Peyer's patch (tissue), 4 donors: ENCODE measurements around the gene TRUB2. TPM values are rescaled to one million over a fixed set of nuclear protein-coding genes. Genes with fewer than 3 reads are reported as not detected.

Experiments used
- DNase-seq, 3 donors: peaks; one replicate each; pipeline ENCODE4 v3.0.0-alpha.2; 2017 to 2019
- H3K27ac ChIP-seq, 4 donors: fragments of 200-600 bp; sonication (generic); one replicate each; pipeline ENCODE4 v1.5.1; 2016 to 2019
- H3K27me3 ChIP-seq, 2 donors: fragments of 200-600 bp; sonication (generic); one replicate each; pipeline ENCODE4 v1.5.1; 2019
- H3K36me3 ChIP-seq, 3 donors: fragments of 200-600 bp; sonication (generic); one replicate each; pipeline ENCODE4 v1.5.1; 2016 to 2019
- H3K4me1 ChIP-seq, 4 donors: fragments of 200-600 bp; sonication (generic); one replicate each; pipeline ENCODE4 v1.5.1; 2016 to 2019
- H3K4me3 ChIP-seq, 4 donors: fragments of 200-600 bp; sonication (generic); 1 replicate in 3 of 4; 2 replicates in 1 of 4; pipeline ENCODE4 v1.5.1; 2016 to 2019; ENCODE audit warnings: mild to moderate bottlenecking in 1 of 4
- H3K9me3 ChIP-seq, 4 donors: fragments of 200-600 bp; sonication (generic); one replicate each; pipeline ENCODE4 v1.5.1; 2016 to 2019; ENCODE audit warnings: mild to moderate bottlenecking in 1 of 4
- CTCF ChIP-seq, 6 experiments: fragments of 450-650 bp in 4 of 6; fragments of 200-600 bp in 2 of 6; sonication (generic) in 1 of 6; IDR thresholded peaks; one replicate each; pipeline ENCODE4 v1.5.1; 2017 to 2019; ENCODE audit warnings: antibody characterized with exemption in 6 of 6, mild to moderate bottlenecking in 3 of 6, moderate library complexity in 1 of 6
- POLR2A ChIP-seq, 2 donors: fragments of 450-650 bp; IDR thresholded peaks; one replicate each; pipeline ENCODE4 v1.5.1; 2017; ENCODE audit warnings: antibody characterized with exemption in 2 of 2, mild to moderate bottlenecking in 2 of 2, moderate library complexity in 2 of 2
- total RNA-seq, 4 donors: library from RNA; depleted of rRNA; stranded (reverse); fragments of >200 nt; gene quantifications; one replicate each; pipeline ENCODE4 v1.1.0, GENCODE V29; 2016

The TRUB2 gene
- total RNA-seq, 4 donors from 2014 or later = 11.7 to 42.9 (median 17.4) TPM

- Histone ChIP-seq H3K4me1 (peaks cover 4 to 25% (median 12%) of the 10 kb centered on the region in 4 donors), H3K27me3 (no peaks in the 10 kb centered on the region), H3K9me3 (no peaks in the 10 kb centered on the region), H3K27ac (no peak overlapping the region), H3K4me3 (peak overlapping the region in 3 of 4 donors; percentile 73 to 91 (median 84)), H3K36me3 (peaks cover 0 to 34% (median 0%) of the 10 kb centered on the region in 3 donors)
- no peak for TF ChIP-seq POLR2A (IDR thresholded peaks at IDR 0.05)
- no peak for TF ChIP-seq CTCF (IDR thresholded peaks at IDR 0.05)
- no peak for DNase-seq
Measured at GRCh38 chr9:128321343-128321742, 904 bp downstream of the TRUB2 start.

GRCh38 chr9:128317629-128318028 lies 4.6 kb downstream of the TRUB2 start:
- Histone ChIP-seq H3K4me1 (peaks cover 0 to 11% (median 3%) of the 10 kb centered on the region in 4 donors), H3K36me3 (peaks cover 0 to 53% (median 0%) of the 10 kb centered on the region in 3 donors), H3K27ac (no peak overlapping the region), H3K9me3 (no peaks in the 10 kb centered on the region), H3K27me3 (no peaks in the 10 kb centered on the region), H3K4me3 (no peak overlapping the region)
- DNase-seq = no peak
- TF ChIP-seq CTCF (IDR thresholded peaks at IDR 0.05) = no peak
- TF ChIP-seq POLR2A (IDR thresholded peaks at IDR 0.05) = no peak

- Histone ChIP-seq H3K27me3 (no peaks in the 10 kb centered on the region), H3K9me3 (no peaks in the 10 kb centered on the region), H3K4me1 (peaks cover 0 to 7% (median under 1%) of the 10 kb centered on the region in 4 donors), H3K36me3 (peaks cover 0 to 54% (median 0%) of the 10 kb centered on the region in 3 donors), H3K27ac (no peak overlapping the region), H3K4me3 (no peak overlapping the region)
- DNase-seq = no peak
- TF ChIP-seq CTCF (IDR thresholded peaks at IDR 0.05) (no peak), POLR2A (IDR thresholded peaks at IDR 0.05) (no peak)
Measured at GRCh38 chr9:128316421-128316820, 5.8 kb downstream of the TRUB2 start.

- Histone ChIP-seq H3K27ac (no peak overlapping the region), H3K36me3 (peaks cover 0 to 71% (median 0%) of the 10 kb centered on the region in 3 donors), H3K27me3 (no peaks in the 10 kb centered on the region), H3K4me3 (no peak overlapping the region), H3K9me3 (no peaks in the 10 kb centered on the region), H3K4me1 (no peaks in the 10 kb centered on the region)
- no peak for DNase-seq
- TF ChIP-seq CTCF (IDR thresholded peaks at IDR 0.05) (no peak), POLR2A (IDR thresholded peaks at IDR 0.05) (no peak)
Measured at GRCh38 chr9:128314697-128315096, 7.5 kb downstream of the TRUB2 start.

- Histone ChIP-seq H3K4me3 (no peak overlapping the region), H3K4me1 (no peaks in the 10 kb centered on the region), H3K27me3 (no peaks in the 10 kb centered on the region), H3K27ac (no peak overlapping the region), H3K9me3 (no peaks in the 10 kb centered on the region), H3K36me3 (peaks cover 0 to 58% (median 0%) of the 10 kb centered on the region in 3 donors)
- no peak for DNase-seq
- TF ChIP-seq CTCF (IDR thresholded peaks at IDR 0.05) = no peak
- TF ChIP-seq POLR2A (IDR thresholded peaks at IDR 0.05) = no peak
Measured at GRCh38 chr9:128310461-128310860, 11.8 kb downstream of the TRUB2 start.

GRCh38 chr9:128309551-128309950 lies 12.7 kb downstream of the TRUB2 start:
- H3K27ac ChIP-seq = no peak overlapping the region
- H3K4me1 ChIP-seq = no peaks in the 10 kb centered on the region
- peaks cover 0 to 49% (median 0%) of the 10 kb centered on the region in 3 donors for H3K36me3 ChIP-seq
- H3K27me3 ChIP-seq = no peaks in the 10 kb centered on the region
- TF ChIP-seq CTCF (IDR thresholded peaks at IDR 0.05) (no peak), POLR2A (IDR thresholded peaks at IDR 0.05) (no peak)
- no peaks in the 10 kb centered on the region for H3K9me3 ChIP-seq
- DNase-seq = no peak
- H3K4me3 ChIP-seq = no peak overlapping the region
